H4 (cell line): Measurements from ENCODE around the gene BIN1. TPM values are rescaled to one million over a fixed set of nuclear protein-coding genes. Genes with fewer than 3 reads are reported as not detected.
"Not testable (repeated sequence)": the region's sequence is repeated elsewhere in the genome, so short reads cannot be mapped to it uniquely, and the experiment has no call there.

Source experiments
- DNase-seq: peaks from one replicate; pipeline ENCODE4 v3.0.0-alpha.2; 2015; ENCODE audit warnings: low spot score
- total RNA-seq: library from RNA; depleted of rRNA; stranded (reverse); fragments of >200 nt; shearing (Covaris generic); gene quantifications from 2 replicates; pipeline ENCODE4 v1.2.3, GENCODE V29; 2014

BIN1 gene
- total RNA-seq, 1 experiment from 2014 or later = 60.0 TPM

DNA sequence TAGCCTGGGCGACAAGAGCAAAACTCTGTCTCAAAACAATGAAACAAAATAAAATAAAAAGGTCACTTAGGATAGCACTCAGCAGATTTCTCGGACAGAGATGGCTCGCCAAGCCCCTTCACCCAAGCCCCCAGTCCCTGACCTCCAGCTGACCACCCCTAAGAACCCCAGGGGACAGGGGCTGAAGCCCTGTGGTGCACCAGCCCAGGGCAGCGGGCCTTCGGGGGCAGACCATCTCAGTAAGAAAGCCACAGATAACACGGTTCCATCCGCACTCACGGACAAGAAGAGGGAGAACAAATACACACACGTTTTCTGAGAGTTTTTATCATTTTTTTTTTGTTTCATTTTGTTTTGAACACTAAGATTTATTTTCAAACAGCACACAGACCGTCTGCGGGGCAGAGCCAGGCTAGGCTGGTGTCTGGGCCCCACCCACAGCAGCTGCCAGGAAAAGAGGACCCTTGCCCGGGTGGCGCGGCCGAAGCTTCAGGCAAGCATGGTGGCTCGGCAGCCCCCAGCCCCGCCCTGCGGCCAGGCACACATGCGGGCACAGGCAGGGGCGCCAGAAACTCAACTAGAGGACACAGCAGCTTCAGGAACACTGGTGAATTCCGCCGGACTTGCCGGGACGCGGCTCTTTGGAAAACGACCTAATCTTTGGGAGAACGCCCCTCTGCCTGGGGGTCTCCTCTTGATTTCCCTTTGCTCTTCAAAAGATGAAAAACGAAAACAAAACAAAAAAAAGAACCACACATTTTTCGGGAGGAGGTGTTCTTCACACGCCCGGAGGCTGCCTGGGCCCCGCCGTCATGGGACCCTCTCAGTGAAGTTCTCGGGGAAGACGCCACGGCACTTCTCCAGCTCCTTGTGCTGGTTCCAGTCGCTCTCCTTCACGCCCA, 59.0 kb downstream of the BIN1 start:
- DNase-seq = no peak

DNA sequence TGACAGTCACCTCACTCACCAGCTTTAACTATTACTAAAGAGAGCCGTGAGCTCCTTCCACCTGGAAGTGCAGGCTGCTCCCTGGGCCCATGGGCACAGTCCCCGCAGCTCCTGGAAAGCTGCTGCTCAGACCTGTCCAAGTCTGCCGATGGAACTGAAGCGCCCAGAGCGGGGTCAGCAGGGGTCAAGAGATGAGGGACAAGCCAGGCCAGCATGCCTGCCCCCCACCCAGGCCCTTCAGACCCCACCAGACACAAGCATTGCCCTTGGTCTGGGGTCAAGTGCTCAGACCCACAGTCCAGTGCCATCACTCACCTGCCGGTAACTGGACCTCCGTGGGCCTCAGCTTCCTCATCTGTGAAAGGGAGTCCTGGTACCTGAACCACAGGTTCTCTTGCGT, 59.9 kb downstream of the BIN1 start:
- DNase-seq = no peak

DNA sequence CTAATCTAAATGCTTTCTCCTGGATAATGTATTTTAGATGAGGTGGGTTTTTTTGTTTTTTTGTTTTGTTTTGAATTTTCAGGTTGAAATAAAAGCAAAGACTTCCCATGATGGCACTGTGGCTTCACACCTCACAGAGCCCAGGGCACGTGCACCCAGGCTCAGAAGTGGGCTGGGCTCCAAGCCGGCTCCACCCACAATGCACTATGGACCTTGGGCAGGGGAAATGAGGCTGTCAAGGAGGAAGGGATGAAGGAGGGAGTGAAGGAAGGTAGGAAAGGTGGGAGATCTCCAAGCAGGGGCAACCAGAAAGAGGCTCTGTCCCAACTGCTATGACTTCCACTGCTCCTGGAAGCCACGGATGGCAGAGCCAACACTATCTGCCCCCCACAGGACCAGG, 60.4 kb downstream of the BIN1 start:
- DNase-seq = no peak

DNA sequence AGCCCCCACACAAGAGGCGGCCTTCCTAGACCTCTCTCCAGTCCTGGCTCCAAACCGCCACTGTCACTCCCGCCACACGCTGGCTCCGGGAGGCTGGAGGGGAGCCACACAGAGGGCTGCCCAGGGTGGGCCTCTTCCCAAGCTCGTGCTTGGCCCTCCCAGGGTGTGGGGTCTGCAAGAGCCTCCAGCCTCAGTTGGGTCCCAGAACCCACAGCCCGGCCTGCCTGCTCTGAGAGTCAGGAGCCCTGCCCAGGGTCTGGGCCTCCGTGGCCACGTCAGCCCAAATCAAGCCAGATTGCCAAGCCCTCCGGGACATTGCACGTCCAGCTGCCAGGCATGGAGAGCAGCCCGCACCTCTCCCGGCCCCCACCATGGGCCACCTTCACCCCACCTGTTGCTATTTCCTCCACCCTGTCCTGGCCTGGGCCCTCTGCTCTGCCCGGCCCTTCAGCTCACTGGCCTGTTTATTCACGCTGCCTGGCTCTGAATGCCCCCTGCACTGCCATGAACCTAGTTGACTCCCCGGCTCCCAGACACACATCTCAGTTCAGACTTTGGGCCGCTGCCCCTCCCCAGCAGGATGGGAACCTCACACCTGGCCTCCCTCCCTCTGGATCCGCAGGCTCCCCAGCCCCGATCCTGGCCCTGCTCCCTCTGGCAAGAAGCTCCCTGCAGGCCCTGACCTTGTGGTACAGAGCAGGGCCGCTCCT, 61.0 kb downstream of the BIN1 start:
- no peak for DNase-seq

DNA sequence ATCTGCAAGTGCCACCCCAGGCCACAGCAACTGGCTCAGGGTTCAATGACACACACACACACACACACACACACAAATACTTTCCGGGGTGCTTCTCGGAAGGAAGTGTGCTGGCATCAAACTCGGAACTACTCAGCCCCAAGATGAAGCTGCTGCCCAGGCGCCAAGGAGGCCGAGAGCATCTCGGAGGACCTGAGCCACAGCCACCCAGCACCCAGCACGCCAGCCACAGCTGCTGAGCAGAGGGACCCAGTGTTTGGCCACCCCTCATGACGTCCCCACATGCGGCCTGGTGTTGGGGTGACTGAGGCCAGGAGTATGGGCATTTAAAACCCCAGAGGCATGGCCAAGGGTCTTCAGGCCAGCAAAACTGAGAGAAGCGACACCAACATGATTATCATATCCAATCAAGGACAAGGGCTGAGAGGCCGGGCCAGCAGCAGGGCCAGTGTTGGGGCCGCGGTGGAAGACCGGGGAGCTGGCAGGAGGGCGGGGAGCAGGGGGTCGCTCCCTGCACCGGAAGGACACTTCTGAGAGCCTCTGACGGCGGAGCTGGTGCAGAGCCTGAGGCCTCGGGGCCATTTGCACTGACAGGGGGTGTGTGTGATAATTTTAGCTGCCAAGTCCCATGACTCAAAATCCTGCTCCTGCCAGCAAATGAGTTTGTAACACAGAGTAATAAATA, 61.8 kb downstream of the BIN1 start:
- no peak for DNase-seq

DNA sequence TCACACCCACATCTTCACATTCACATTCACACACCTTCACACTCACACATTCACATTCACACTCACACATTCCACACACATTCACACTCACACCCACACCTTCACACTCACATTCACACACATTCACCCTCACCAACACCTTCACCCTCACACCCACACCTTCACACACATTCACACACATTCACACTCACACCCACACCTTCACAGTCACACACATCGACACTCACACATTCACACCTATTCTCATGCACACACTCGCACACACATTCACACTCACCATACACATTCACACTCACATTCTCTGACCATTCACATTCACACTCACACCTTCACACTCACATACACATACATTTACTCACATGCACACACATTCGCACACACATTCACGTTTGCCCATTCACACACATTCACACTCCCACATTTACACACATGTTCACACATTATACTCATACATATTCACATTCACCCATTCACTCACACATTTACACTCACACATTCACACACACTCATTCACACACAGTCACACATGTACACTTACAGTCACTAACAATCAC, 62.7 kb downstream of the BIN1 start:
- no peak for DNase-seq

DNA sequence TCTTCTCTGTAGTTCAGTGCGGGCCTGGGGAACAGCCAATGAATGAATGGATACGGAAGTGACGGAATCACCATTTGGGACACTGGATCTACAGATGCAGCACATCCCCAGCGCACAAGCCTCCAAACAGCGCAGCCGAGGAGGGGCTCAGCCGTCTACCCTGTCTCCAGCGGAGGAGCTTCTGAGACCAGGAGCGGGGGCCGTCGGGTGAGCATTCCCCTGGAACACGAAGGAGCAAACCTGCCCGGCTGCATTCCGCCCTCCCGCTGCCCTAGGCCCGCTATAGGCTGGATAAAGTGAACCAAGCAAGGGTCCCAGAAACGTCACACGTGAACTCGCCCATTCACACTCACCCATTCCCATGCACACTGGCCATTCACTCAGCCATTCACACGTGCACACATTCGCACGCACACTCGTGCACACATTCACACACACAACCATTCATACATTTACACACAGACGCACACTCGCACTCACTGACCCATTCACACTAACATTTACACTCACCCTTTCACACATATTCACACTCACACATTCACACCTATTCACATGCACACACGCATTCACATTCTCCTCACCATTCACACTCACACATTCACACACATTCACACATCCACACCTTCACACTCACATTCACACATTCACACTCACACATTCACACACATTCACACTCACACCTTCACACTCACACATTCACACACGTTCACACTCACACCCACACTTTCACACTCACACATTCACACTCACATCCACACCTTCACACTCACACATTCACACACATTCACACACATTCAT, 63.4 kb downstream of the BIN1 start:
- DNase-seq = no peak

DNA sequence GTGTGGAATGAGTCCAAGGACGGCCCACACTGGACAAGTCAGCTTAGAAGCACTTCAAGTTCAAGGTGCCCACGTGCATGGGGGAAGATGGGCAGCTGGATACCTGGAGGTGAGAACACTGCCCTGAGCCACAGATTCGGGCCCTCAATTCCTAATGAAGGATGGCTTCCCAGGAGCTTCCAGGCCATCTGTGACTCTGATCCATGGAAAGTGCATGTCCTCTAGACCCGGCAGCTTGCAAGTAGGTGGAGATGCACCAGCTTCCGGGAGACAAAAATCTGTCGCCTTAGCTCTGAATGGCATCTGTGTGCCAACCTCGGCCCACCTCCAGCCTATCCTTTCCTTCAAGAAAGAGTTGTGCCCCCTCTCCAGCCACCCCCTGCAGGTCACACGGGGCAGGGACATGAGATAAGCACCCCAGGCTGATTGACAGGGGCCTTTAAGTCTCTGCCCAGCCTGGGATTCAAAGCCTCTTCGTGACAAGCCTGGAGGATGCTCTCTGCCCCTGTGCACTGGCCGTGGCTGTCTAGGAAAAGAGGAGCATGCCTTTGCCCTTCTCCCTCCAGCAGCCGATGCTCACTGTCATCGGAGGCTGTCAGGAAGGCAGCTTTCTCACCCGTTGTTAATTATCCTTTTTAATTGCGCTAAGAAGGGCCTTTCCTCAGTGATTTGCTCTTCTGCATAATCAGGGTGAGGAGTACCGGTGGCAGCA, 65.5 kb downstream of the BIN1 start:
- DNase-seq = no peak

DNA sequence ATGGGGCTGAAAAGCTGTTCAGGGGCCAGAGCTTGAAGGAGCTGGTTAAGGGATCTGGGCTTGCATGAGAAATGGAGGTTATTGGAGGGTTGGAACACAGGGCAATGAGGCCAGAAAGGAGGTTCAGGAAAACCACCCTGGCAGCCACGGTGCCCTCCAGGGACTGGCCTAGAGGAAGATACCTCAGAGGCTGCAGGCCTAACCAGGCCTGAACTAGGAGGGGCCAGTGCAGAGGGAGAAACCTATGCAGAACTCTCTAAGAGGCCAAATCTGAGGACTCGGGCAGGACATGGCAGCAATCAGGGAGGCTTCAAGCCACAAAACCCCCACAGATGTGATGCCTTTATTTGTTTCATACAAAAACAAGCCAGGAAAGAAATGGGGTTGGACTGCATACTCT, 66.8 kb downstream of the BIN1 start:
- no peak for DNase-seq

DNA sequence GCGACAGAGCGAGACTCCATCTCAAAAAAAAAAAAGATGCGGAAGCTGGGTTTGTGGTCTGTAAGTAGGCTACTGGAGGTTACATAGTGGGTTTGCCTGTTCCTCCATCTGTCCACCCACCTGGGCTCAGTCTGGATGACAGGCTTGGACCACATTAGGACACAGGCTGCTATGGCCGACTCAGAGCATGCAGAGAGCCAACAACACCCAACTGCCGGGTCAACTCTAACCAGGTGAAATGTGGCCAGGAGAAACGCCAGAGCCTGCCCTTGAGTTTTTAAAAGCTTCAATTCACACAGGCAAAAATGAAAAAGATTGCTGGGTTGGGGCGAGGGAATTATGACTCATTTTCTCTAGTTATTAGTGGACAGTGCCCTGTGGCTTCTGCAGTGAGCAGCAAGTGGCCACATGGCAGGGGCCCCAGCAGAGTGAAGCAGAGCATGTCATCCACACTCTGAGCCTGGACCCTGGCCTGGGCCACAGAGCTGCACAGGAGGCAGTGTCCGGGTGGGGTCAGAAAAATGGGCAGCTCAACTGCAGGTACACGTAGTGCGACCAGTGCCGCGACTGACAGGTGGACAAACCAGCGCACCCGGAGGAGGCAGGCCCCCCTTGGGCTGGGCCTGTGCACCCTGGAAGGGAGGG, 67.4 kb downstream of the BIN1 start:
- DNase-seq = no peak

DNA sequence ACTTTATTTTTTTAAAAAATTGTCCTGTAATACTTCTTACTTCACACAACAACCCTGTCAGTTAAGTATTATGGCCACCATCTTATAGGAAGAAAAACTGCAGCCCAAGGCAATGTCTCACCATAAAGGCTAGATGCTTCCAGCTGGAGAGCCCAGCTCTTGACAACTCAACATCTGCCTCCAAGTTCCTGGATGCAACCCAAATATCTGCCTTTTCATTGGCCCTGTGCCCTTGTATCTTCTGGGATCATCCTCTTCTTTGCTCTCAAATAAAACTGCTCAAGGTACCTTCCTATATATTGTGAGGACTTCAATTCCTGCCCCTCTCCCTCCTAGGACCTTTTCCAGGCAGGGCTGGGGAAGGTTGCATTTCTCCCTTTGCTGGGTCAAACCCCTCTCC, 69.5 kb downstream of the BIN1 start:
- DNase-seq = no peak

DNA sequence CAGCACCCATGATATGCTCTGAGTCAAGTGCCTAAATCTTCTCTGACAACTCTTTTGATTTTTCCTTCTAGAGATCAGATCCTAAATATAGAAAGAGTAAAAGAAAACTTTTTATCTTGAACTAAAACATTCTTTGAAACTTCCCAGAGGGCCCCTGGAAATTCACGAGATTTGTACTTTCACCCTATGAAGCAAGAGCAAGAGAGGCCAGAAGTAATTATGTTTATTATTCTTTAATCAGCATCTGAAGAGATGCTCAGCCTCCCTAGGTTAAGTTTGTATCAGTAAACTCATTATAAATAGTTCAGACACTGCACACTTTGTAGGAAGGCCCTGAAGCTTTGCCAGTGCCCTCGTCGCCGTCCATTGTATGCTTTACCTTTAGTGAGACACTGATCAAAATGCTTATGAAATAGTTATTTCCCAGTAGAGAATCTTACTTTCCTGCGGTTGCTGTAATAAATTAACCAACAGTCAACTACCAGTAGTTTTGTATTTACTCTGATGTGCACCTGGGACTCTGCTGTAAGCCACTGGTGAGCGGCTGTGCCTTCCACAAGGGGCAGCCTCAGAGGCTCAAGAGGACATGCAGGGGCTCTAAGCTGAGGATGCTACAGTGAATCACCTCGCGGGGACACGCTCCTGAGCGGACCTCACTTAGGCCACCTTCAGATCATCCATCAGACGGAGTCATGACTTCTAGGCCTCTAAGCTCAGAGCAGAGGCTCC, 71.9 kb downstream of the BIN1 start:
- DNase-seq = no peak

DNA sequence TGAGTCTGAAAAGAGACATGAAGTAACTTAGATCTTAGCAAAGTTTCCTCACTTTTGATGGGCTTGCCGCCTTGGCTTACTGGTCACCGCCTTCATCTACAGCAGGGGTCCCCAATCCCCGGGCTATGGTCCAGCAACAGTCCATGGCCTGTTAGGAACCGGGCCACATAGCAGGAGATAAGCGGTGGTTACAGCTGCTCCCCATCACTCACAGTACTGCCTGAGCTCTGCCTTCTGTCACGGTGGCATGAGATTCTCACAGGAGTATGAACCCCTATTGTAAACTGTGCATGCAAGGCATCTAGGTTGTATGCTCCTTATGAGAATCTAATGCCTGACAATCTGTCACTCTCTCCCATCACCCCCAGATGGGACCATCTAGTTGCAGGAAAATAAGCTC, 72.9 kb downstream of the BIN1 start:
- DNase-seq = no peak

DNA sequence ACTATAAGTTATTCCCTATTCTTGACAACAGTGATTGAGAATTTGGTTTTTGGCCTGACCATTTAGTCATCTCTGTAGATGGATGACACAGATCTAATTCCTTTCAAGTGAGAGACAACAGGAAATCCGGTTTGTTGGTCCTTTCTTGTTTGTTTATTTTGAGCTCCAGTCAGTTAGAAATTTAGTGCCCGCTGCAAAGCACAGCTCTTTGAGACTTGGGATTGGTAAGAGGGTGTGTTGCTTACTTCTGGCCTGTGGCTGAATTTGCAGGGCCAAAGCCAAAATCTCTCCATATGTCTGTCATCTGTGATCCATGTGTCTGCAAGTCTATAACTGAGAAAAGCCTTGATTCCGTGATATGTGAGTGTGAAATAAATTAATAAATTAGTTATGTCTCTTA, 74.3 kb downstream of the BIN1 start:
- DNase-seq = no peak

DNA sequence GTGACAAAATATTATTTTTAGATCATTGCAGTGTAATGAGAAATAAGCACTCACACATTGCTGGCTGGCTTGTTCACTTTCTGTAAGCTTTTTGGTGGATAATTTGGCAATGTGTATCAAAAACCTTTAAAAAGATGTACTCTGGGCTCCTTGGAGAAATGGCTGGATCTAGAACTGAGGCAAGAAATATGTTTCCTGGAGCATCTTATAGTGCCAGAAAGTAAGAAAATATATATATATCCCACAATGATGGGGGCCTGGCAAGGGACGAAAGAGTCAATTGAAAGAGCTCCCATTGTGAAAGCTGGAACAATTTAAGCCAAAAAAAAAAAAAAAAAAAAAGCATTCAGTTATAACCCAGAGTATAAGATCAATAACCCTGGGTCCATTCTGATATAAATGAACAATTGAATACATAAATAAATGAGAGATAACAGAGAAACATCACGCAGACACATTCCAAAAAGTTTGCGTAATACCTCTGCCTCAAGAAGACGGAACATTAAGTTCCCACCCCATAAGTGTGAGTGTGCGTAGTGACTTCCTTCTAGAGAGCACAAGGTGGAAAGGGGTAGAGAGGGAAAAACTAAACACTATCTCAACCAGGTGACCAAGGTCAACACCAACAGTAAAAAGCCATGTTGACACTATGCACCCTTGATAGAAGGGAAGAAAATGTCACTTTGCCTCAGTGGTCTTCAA, 77.5 kb downstream of the BIN1 start:
- no peak for DNase-seq

DNA sequence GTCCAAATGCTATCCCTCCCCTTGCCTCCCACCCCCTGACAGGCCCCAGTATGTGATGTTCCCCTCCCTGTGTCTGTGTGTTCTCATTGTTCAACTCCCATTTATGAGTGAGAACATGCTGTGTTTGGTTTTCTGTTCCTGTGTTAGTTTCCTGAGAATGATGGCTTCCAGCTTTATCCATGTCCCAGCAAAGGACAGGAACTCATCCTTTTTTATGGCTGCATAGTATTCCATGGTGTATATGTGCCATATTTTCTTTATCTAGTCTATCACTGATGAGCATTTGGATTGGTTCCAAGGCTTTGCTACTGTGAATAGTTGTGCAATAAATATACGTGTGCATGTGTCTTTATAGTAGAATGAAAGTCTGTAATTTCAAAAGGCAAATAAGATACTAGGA, 78.2 kb downstream of the BIN1 start:
- not testable (repeated sequence) for DNase-seq

DNA sequence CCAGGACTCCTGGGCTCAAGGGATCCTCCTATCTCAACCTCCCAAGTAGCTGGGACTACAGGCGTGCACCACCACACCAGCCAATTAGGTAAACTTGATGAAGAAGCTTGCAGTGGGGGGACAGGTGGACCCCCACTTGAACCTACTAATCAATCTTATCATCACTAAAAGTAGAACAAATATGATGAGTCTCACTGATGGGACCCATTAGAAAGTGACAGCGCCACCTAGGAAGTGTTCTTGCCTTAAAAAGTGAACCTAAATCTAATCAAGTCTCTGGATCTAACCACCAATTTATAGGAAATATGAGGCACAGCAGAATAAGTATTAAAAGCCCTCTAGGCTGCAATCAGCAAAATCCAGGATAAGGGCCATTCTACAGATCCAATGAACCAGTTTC, 79.2 kb downstream of the BIN1 start:
- no peak for DNase-seq

DNA sequence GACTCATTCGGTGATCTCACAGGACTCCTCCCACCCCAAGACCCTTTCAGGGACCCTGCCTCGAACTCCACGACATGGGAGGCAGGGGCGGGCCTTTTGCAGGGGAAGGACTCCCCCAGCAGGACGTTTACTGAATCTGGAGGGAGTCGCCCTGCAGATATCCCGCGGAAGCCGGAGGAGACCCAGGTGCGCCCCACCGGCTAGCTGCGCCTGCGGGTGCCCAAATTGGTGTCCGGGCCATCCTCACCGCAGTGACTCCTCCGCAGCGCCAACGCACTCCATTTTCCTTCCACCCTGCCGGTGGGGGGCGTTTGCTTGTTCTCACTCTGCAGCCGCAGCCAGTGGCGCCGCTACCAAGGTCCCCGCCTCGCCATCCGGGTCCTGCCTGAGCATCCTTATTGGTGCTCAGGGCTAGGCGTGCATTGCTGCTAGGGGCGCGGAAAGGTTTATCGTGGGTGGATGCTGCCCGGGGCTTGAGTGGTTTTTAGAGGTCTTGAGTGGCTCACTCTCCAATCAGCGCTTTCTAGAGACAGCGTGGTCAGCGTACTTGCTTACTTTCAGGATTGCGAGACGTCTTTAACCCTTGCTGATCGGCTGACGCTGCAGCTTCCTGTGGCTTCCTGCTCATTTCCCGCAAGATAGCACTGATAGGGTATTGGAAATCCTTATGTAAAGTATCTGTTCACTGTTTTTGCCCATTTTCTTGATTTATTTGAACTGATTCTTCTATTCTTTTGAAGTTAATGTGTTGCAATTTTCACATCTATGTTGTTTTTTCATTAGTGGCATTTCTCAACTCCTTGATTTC, 81.4 kb downstream of the BIN1 start:
- peak; percentile 60 for DNase-seq
